CD4-positive, alpha-beta T cell treated with Interleukin-4 for 4 hours (primary cell): ENCODE measurements around the gene GLI1.
A peak's percentile ranks its signal among the peaks of the same experiment; 100 is the strongest.

Experiments
- DNase-seq: peaks from one replicate; pipeline ENCODE4 v3.0.0-alpha.2; 2020

The GLI1 gene

GRCh38 chr12:57461917-57462250 is 2.3 kb downstream of the GLI1 start:
- no peak for DNase-seq

GRCh38 chr12:57462251-57462911 is 2.8 kb downstream of the GLI1 start:
- DNase-seq, result peak; percentile 88

GRCh38 chr12:57462912-57463253 is 3.3 kb downstream of the GLI1 start:
- DNase-seq, result no peak

- no peak for DNase-seq
Measured at GRCh38 chr12:57464569-57464968, 5.0 kb downstream of the GLI1 start.

- DNase-seq, result no peak
Measured at GRCh38 chr12:57465030-57465746, 5.6 kb downstream of the GLI1 start.

- DNase-seq, result no peak
Measured at GRCh38 chr12:57465747-57466505, 6.3 kb downstream of the GLI1 start.

GRCh38 chr12:57467212-57467874 is 7.8 kb downstream of the GLI1 start:
- DNase-seq, result no peak

GRCh38 chr12:57467915-57468314 is 8.3 kb downstream of the GLI1 start:
- no peak for DNase-seq

- no peak for DNase-seq
Measured at GRCh38 chr12:57469296-57470164, 9.9 kb downstream of the GLI1 start.

- DNase-seq, result no peak
Measured at GRCh38 chr12:57470286-57470969, 10.8 kb downstream of the GLI1 start.

GRCh38 chr12:57470970-57471656 is 11.5 kb downstream of the GLI1 start:
- DNase-seq, result no peak

- DNase-seq, result no peak
Measured at GRCh38 chr12:57471661-57472060, 12.1 kb downstream of the GLI1 start.

GRCh38 chr12:57472391-57472790 is 12.8 kb downstream of the GLI1 start:
- DNase-seq, result no peak

GRCh38 chr12:57473392-57473791 is 13.8 kb downstream of the GLI1 start:
- DNase-seq, result no peak

GRCh38 chr12:57473886-57474285 is 14.3 kb downstream of the GLI1 start:
- DNase-seq, result no peak

GRCh38 chr12:57474430-57474829 is 14.8 kb downstream of the GLI1 start:
- DNase-seq, result no peak

GRCh38 chr12:57474862-57475261 is 15.3 kb downstream of the GLI1 start:
- DNase-seq, result no peak

GRCh38 chr12:57475271-57476161 is 15.9 kb downstream of the GLI1 start:
- no peak for DNase-seq

GRCh38 chr12:57476162-57476992 is 16.8 kb downstream of the GLI1 start:
- peak; percentile 68 for DNase-seq
